COLO668 (cell line): ENCODE measurements around the gene AGXT.

Source experiments
- DNase-seq: peaks from one replicate; lab custom pipeline; 2025; ENCODE audit not compliant: unreplicated experiment; lab: John Stamatoyannopoulos, UW

The AGXT gene

DNA sequence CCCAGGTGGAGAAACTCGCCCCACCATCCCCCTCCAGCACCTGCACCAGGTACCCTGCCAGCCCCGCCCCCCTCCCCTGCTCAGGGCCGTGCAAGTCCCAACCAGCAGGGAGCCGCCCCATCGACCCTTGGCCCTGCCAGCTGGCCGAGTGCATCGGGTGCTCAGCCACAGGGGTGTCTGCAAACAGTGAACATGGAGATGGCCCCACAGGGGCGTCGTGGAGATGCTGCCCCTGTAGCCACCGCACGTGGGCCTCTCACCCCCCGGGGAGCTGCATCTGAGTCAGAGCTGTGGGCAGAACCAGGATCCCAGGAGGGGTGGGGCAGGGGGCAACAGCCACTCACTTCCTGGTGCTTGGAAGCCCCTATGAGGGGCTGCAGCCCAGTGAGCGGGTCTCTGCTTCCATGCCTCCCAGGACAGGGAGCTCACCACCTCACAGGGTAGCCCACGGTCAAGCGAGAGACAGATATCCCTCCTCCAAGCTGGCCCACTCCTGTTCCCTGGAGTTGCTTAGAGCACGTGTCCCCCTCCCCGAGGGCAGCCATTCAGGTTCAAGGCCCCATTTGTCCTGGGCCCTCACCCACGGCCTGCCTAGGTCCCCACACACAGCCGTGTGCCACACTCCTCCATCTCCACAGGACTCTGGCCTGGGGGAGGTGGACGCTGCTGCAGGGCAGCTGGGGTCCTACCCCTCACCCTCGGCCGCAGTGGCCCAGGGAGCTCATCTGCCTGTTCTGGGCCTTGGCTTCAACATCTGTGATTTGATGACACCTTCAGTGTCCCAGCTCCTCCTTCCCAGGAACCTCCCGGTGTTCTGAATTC is 28.5 kb downstream of the AGXT start:
- DNase-seq = peak; percentile 93

DNA sequence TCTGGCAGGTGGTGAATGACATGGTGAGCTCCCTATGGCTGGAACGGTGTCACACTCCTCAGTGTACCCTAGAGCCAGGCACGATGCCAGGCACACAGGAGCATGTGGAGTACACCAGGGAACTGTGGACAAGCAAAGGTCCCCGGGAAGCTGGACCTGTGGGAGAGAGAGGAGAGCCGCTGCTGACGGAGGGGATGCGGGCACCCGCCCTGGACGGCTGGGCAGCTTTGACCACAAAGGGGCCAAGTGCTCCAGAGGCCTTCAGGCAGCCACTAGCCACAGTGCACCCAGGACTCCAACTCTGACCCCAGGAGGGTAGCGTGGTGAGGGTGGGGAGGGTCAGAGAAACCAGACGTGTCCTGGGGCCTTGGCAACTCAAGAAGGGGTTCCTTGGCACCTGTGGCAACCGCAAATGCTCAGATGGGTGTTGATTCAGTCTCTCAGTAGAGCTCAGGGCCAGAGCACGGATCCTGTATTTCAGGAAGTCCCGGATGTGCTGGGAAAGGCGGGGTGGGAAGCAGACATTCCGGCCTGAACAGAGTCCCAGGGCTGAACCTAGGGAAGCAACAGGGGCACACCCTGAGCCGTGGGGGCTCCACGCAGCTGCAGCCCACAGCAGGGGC is 29.6 kb downstream of the AGXT start:
- no peak for DNase-seq

DNA sequence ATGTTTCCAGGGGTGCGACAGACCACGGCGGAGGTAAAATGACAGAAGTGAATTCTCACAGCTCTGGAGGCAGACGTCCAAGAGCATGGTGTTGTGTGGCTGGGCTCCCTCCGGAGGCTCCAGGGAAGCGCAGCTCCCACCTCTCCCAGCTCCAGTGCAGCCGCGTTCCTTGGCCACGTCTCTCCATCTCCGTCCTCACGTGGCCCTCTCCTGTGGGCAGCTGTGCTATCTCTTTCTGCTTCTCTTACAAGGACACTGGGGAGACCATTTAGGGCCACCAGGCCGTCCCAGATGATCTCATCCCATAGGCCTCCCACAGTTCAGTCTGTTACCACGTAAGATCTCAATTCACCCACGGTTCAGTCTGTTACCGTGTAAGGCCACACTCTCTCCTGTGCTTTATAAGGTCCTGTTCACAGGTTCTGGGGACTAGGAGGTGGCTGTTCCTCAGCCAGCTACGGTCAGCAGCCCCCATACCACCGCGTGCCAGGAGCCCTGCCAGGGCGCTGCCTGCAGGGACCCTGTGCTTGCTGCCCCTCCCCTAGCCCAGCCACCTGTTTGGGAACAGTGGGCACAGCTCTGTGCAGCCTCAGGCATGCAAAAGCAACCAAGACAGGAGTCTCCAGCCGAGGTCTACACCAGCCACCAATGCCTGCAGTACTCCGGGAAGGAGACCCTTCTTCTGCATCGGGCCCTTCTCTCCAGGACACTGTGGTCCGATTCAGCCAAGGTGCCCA is 30.3 kb downstream of the AGXT start:
- no peak for DNase-seq

DNA sequence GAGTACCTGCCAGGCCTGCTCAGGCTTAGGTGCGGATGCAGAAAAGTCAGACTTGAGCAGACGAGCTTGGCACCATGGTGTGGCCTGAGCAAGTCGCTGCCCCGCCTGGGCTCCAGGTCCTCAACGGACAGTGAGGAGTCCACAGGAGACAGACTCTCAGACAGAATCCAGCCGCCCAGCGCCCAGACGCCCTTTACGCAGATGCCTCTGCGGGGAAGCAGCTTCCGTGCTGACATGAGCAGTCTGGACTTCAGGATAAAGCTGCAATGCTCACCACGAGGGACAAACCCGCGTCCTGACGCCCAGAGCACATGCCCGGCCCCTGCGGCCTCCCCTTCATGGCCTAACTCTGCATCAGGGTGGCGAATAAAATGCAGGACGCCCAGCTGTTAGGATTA is 30.8 kb downstream of the AGXT start:
- DNase-seq = no peak

DNA sequence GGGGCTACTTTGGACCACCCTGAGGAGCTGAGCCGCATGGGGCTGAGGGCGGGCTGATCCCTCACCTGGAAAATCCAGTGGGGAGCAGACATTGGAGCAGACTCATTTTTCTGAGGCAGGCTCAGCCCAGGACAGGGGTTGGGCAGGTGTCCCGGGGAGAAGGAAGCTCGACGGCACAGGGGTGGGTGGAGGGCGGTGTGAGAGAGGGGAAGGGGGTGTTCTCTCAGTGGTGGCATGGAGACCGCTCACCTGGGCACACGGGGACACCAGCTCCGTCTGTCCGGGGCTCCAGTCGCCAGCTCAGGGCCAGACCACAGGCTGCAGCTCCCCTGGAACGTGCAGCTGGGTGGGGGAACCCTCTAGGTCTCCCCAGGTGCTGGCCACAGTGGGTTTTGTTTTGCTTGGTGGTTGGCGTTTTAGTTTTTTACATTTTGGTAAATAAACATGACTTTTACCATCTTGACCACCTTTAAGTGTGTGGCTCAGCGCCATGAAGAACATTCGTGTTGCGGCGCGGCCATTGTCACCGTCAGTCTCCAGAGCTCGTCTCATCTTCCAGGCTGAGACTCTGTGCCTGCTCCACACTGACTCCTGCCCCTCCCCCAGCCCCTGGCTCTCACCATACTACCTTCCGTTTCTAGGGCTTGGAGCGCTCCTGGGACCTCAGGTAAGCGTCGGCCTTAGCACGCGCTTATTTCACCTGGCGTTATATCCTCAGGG is 31.7 kb downstream of the AGXT start:
- DNase-seq = no peak

DNA sequence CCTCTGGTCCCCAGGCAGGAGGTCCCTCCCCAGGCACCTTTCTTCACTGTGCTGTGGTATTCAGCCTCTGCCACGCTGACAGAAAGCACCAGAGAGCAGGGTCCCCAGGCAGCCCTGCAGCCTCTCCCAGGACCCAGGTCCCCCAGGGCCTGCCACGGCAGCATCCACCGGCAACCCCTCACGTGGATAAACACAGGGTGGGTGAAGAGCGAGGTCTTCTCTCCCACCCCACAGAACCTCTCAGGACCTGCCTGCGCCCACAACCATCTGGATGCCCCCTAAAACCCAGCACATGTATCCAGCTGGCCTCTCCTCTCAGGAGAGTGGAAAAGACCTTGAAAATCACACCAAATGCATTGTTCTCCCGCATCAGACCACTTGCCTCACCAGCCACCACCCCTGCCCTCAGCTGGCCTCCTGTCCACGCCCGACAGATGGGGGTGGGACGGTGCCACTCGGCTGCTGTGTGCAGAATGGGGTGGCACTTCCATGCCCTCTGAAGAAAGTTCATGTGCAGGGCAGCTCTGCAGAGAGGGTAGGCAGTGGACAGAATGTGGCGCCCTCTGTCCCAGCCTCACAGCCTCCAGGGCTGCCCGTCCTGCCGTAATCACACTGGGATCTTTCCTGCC is 33.5 kb downstream of the AGXT start:
- no peak for DNase-seq

DNA sequence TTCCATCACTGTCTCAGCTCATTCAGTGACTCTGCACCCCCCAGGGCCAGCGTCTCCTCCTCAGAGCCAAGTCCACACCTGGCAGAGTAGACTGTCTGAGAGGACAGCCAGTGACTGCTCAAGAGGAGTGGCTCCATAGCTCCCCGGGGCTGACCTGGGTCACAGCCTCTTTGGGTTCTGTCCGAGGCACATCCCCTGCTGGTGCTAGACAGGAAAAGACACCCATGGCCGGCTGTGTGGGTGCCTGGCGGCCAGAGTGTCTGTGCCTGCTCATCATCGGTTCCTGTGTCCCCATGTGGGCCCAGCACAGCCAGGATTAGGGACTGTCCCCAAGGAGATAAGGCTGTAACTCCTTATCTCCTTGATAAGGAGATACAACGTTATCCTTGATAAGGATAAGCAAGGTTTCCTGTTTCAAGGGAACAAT is 34.0 kb downstream of the AGXT start:
- no peak for DNase-seq

DNA sequence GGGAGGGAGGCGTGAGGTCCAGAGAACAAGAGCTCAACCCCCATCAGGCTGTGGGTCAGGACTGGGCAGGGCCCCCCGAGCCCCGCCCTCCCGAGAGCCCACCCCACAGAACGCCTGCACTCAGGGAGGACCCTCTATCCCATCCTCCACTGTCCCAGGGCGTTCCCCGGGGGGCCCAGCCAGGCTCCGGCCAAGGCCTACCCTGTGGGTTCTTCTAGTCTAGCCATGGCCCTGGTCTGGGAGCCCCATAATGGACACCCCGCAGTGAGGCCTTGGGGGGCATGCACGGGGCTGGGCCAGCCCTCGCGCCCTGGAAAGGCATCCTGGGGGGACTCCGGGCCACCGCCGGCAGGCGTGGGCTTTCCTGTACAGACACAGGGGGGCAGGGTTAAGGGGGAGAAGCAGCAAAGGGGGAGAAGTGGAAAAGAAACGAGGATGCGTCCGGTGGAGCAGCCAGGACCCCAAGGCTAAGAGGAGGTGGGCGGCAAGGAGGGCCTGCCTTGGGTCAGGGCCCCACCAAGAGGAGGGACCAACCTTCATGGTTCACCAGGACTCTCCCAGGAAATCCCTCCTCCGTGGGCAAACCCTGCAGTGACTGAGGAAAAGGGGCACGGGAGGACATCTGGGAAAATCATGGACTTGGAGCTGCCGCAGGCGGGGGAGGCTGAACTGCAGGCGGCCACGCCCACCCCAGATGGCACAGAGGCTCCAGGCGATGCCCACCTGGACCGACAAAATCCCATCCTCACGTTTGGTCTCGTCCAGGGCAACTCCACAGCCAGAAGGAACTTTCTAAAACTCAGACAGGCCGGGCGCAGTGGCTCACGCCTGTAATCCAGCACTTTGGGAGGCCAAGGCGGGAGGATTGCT is 34.8 kb downstream of the AGXT start:
- no peak for DNase-seq

DNA sequence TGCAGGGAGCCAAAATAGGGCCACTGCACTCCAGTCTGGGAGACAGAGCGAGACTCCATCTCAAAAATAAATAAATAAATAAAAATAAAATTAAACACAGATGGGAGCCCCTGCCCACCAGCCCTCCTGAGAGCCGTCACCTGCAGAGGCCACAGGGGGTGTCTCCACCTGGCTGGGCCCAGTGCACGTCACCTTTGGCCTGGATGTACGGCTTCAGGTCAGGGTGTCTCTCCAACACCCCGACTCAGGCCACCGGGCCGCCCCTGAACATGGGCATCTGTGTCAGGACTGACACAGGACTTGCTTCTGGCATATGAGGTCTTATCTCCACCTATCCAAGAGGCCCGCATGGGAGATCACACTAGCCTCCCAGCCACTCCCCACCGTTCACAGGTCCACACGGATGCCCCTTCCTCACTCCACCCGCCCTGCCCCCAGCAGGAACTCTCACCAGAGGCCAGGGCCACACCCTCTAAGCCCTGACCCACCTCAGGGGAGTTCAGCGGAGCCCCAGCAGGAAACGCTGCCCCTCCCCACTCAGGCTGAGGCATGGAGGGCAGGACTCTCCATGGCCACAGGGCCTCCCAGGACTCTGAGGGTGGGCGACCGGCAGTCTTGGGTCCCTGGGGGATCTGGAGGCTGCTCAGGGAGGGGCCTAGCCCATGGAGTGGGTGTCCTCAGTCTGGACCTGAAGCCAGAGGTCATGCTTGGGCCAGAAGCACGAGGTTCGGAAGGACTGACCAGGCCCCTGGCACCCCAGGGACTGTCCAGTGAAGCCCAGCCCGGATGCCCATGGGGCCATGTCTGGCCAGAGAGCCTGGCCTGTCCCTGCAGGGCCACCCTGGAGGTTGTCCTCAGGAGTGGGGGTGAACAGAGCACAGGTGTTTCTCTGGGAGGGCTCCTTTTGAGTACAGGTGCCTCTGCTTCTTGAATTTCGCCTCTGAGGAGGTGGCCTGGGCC is 35.9 kb downstream of the AGXT start:
- DNase-seq = no peak

DNA sequence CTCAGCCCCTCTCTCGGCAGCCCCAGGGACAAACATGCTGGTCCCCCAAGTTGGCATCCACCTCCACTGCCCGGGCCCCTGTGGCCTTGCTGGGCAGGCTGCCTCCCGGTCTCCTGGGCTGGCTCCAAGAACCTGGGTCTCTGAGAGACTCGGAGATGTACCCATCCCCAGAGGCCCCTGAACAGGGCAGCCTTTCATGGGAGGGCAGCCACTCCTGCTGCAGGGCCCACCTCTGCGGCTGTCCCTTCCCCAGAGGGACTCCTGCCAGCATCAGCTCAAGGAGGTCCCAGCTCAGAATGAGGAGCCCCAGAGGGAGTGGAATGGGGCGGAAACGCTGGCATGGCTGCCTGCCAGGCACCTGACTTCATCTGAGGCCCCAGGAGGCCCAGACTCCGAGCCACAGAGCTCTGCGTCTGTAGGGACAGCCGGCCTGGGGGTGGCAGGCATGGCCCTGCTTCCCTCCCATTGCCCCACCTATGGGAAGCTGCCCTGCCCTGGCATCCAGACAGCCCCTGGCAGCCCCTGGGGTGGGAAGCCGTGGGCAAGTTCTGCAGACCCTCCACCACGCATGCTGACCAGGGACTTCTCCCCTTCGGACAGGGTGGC is 36.7 kb downstream of the AGXT start:
- DNase-seq = no peak

DNA sequence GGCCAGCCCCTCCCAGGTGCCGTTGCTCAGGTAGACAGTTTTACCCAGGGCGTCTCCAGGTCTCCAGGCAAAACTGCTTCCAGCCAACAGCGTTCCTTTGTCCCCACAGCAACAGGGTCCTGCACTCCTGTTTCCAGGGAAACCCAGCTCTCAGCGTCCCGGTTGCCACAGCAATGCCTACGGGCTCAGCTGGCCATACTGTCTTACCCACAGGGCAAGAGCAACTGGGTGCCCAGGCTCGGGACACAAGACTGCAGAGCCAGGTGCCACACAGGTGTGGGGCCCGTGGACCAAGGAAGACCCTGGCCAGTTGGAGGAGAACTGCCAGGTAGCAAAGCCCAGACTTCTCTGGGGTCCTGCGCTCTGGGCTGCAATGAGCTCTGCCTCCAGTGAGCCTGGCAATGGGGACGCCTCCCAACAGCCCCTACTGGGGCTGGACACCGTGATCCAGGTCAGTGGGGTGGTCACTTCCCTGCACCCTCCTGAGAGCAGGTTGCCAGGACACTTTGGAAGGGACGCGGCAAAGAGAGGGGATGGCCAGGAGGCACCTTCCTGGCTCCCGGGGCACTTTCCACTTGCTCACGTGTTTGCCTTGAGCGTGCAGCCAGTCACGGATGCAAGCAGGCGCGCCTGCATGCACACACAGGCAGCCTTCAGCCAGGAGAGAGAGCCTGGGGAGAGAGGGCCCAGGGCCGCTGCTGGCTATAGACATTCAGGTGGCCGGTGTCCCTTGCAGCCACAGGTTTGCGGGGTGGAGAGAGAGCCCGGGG is 37.7 kb downstream of the AGXT start, which contains the start of gene CROCC2:
CROCC2 (plus strand) TSS at position 196 of the 770 bp plus-strand sequence; CDS start at position 374, 178 bp downstream.
- DNase-seq = peak; percentile 34

DNA sequence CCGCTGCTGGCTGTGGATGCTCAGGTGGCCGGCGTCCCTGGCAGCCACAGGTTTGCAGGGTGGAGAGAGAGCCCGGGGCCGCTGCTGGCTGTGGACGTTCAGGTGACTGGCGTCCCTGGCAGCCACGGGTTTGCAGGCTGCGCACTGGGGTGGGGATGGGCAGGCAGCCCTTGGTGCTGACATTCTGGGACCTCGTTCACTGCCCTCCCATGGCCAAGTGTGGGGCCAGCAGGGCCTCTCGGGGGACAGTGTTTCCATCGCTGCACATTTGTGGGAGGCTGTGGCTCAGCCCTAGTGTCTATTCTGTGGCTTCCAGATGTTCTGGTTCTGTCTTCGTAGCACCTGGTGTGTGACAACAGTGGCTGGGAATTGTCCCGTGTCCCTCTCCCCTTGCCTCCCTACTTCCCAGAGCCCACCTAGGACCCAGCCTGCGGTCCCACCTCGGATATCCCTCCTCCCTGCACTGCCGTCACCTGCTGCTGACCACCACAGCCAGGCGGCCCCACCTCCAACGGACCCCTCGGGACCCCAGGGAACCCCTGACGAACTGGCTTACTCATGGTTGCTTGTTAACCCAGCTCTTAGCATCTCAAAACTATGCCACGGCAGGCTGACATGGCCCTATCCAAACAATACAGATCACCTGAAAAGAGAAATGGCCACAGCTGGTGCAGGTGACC is 38.4 kb downstream of the AGXT start:
- DNase-seq = no peak

DNA sequence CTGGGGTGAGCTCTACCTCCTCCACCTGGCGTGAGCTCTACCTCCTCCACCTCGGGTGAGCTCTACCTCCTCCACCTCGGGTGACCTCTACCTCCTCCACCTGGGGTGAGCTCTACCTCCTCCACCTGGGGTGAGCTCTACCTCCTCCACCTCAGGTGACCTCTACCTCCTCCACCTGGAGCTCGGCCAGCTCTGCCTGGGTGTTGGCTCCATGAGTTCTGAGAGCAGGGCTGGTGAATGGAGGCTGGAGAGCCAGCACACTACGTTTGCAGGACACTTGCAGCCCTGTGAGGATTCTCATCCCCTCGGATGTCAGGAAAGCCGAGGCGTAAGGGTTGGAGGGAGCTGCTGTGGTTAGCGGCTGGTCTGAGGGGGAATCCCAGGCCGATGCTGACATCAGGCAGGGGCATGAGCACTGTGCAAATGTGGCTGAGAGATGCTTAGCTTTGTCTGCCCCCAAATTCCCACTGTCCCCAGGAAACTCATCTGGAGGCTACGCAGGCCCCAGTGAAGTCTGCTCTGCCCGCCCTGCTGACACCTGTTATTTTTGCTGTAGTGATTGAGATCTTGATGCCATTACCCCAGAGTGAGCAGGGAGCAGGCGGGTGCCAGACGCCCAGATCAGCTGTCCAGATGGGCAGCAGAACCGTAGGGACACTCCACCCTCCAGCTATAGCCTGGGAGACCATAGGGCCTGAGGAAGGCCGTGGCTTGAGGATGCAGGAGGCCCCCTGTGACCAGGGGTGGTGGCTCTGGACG is 40.8 kb downstream of the AGXT start:
- no peak for DNase-seq

DNA sequence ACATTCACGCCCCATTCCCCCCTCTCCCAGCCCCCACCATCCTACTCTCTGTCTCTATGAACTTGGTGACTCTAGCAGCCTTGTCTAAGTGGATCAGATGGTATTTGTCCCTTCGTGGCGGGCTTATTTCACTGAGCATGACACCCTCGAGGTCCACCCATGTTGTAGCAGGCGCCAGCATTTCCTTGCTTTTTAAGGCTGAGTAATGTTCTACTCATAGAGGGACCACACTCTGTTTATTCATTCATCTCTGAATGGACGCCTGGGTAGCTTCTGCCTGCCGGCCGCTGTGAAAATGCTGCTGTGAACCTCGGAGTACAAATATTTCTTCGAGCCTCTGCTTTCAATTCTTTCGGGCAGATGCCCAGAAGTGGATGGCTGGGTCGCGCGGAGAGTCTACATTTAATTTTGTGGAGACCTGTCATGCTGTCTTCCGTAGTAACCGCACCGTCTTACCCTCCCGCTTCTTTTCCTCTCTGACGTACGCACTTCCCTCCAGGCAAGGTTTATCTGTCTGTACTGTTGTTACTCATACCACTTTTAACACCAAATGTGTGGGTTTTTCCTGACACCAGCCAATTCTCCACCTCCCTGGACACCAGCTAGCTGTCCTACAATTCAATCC is 43.1 kb downstream of the AGXT start:
- no peak for DNase-seq

DNA sequence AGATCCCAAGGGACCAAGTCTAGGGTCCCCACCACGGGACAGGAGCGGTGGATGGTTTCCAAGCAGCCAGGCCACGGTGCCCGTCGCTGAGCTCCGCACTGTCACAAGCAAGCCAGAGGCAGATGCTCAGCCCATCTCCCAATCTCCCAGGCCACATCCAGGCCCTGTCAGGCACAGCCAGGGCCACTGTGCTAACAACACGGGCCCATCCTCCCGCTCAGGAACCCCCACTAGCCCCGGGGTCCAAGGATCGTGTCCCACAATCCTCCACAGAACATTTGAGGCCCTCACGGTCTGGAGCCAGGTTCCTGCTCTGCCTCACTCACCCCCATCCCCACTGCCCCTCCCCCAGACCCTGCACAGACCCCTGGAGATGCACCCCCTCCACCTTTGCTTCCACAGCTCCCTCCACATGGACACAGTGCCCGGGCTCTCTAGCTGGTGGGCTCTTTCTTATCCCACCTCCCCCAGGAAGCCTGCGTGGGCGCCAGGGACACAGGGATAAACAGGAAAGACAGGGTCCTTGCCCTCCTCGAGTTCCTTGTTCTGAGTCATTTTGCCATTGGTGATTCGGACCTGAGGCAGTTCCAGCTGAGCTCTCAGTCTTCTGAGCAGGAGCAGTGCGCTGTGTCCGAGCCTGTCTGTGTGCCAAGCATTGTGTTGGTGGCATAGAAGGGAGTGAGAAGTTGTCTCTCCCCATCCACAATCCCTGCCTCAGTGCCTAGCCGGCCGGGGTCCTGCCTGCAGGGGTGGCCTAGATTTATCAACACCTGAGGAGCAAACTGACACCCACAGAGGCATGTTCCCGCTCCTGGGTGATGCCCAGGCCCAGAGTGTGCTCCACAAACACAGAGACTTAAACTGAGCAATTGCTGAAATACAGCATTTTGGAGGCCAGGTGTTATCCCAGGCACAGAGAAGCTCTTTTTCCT is 44.5 kb downstream of the AGXT start:
- no peak for DNase-seq
